Vagina (tissue), 2 donors: ENCODE data around the gene SPINK4. TPM values are rescaled to one million over a fixed set of nuclear protein-coding genes. Genes with fewer than 3 reads are reported as not detected.

Experiments
- DNase-seq, 2 donors: peaks; one replicate each; pipeline ENCODE4 v3.0.0-alpha.2; 2017; ENCODE audit errors: extremely low spot score in 2 of 2
- H3K27ac ChIP-seq: fragments of 200-600 bp; sonication (generic); one replicate; pipeline ENCODE4 v1.5.1; 2019
- H3K27me3 ChIP-seq: fragments of 200-600 bp; sonication (generic); one replicate; pipeline ENCODE4 v1.5.1; 2019
- H3K36me3 ChIP-seq, 2 donors: fragments of 200-600 bp; sonication (generic); one replicate each; pipeline ENCODE4 v1.5.1; 2017 to 2019
- H3K4me1 ChIP-seq: fragments of 200-600 bp; sonication (generic); one replicate; pipeline ENCODE4 v1.5.1; 2019
- H3K4me3 ChIP-seq, 2 donors: fragments of 200-600 bp; sonication (generic); 1 replicate in 1 of 2; 2 replicates in 1 of 2; pipeline ENCODE4 v1.5.1; 2016 to 2019
- H3K9me3 ChIP-seq: fragments of 200-600 bp; sonication (generic); one replicate; pipeline ENCODE4 v1.5.1; 2019
- CTCF ChIP-seq, 3 experiments: fragments of 450-650 bp in 2 of 3; fragments of 200-600 bp in 1 of 3; sonication (generic) in 1 of 3; IDR thresholded peaks; one replicate each; pipeline ENCODE4 v1.5.1; 2017 to 2019; ENCODE audit warnings: antibody characterized with exemption in 3 of 3, mild to moderate bottlenecking in 2 of 3, moderate library complexity in 2 of 3
- POLR2A ChIP-seq, 2 donors: fragments of 450-650 bp; IDR thresholded peaks; one replicate each; pipeline ENCODE4 v1.6.1; 2017; ENCODE audit warnings: antibody characterized with exemption in 2 of 2, mild to moderate bottlenecking in 2 of 2, moderate library complexity in 2 of 2
- POLR2AphosphoS5 ChIP-seq, 2 donors: sonication (generic); formaldehyde crosslinking; IDR thresholded peaks; one replicate each; pipeline ENCODE4 v1.9.0; 2017; ENCODE audit warnings: antibody characterized with exemption in 2 of 2, mild to moderate bottlenecking in 2 of 2, low read depth in 1 of 2; ENCODE audit not compliant: insufficient read depth in 1 of 2
- intact Hi-C: fragments of 100-400 bp; cut with DNase I; formaldehyde crosslinking; loops from one replicate; pipeline ENCODE4 v1.15.1; 2023
- total RNA-seq: library from RNA; depleted of rRNA; stranded (reverse); fragments of >200 nt; gene quantifications from one replicate; pipeline ENCODE4 v1.2.3, GENCODE V29; 2016

The SPINK4 gene
- total RNA-seq, 1 donor from 2014 or later = not detected

DNA sequence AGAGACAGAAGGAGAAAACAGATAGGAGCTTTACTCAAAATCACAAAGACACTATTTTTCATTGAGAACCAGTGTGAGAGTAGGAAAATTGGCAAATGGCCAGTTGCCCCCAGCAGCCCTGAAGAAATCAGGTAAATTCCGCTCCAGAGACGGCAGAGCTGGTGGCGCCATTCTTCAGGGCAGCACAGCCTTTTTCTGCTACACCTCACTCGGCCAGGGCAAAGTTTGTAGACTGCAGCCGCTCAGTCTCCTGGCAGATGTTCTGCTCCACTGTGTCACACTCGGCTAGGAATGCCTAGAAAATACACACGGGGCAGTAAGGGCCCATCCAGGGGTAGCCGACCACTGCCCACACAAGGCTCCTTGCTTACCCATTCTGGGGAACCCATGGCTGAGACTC lies 15.0 kb downstream of the SPINK4 start:
- H3K27ac ChIP-seq = no peak overlapping the region
- TF ChIP-seq POLR2A (IDR thresholded peaks at IDR 0.05) (no peak), CTCF (IDR thresholded peaks at IDR 0.05) (no peak), POLR2AphosphoS5 (IDR thresholded peaks at IDR 0.05; ENCODE audit: insufficient read depth in 1 of 2, low read depth in 1 of 2) (no peak)
- H3K9me3 ChIP-seq = no peaks in the 10 kb centered on the region
- no peaks in the 10 kb centered on the region for H3K27me3 ChIP-seq
- no peak for DNase-seq
- H3K4me3 ChIP-seq = no peak overlapping the region
- no peaks in the 10 kb centered on the region for H3K4me1 ChIP-seq
- intact Hi-C loops = no loop called here
- H3K36me3 ChIP-seq = peaks cover 0 to 70% of the 10 kb centered on the region in 2 donors

GRCh38 chr9:33255471-33255870 lies 15.5 kb downstream of the SPINK4 start:
- TF ChIP-seq POLR2AphosphoS5 (IDR thresholded peaks at IDR 0.05; ENCODE audit: insufficient read depth in 1 of 2, low read depth in 1 of 2) (no peak), POLR2A (IDR thresholded peaks at IDR 0.05) (no peak), CTCF (IDR thresholded peaks at IDR 0.05) (no peak)
- Histone ChIP-seq H3K4me3 (no peak overlapping the region), H3K9me3 (no peaks in the 10 kb centered on the region), H3K27me3 (no peaks in the 10 kb centered on the region), H3K36me3 (peaks cover 0 to 75% of the 10 kb centered on the region in 2 donors), H3K4me1 (no peaks in the 10 kb centered on the region), H3K27ac (no peak overlapping the region)
- DNase-seq = no peak
- intact Hi-C loops = no loop called here

GRCh38 chr9:33256236-33256635 lies 16.3 kb downstream of the SPINK4 start:
- Histone ChIP-seq H3K27me3 (no peaks in the 10 kb centered on the region), H3K36me3 (peaks cover 0 to 83% of the 10 kb centered on the region in 2 donors), H3K4me3 (no peak overlapping the region), H3K9me3 (no peaks in the 10 kb centered on the region), H3K27ac (no peak overlapping the region), H3K4me1 (no peaks in the 10 kb centered on the region)
- no peak for DNase-seq
- intact Hi-C loops = no loop called here
- TF ChIP-seq CTCF (IDR thresholded peaks at IDR 0.05) (no peak), POLR2AphosphoS5 (IDR thresholded peaks at IDR 0.05; ENCODE audit: insufficient read depth in 1 of 2, low read depth in 1 of 2) (no peak), POLR2A (IDR thresholded peaks at IDR 0.05) (no peak)

GRCh38 chr9:33257276-33257675 lies 17.3 kb downstream of the SPINK4 start:
- Histone ChIP-seq H3K4me3 (no peak overlapping the region), H3K27me3 (no peaks in the 10 kb centered on the region), H3K27ac (no peak overlapping the region), H3K4me1 (peaks cover 2% of the 10 kb centered on the region), H3K9me3 (no peaks in the 10 kb centered on the region), H3K36me3 (peaks cover 0 to 93% of the 10 kb centered on the region in 2 donors)
- intact Hi-C loops = no loop called here
- DNase-seq = no peak
- TF ChIP-seq CTCF (IDR thresholded peaks at IDR 0.05) = no peak
- TF ChIP-seq POLR2AphosphoS5 (IDR thresholded peaks at IDR 0.05; ENCODE audit: insufficient read depth in 1 of 2, low read depth in 1 of 2) = no peak
- no peak for TF ChIP-seq POLR2A (IDR thresholded peaks at IDR 0.05)

- Histone ChIP-seq H3K27me3 (no peaks in the 10 kb centered on the region), H3K36me3 (peaks cover 0 to 65% of the 10 kb centered on the region in 2 donors), H3K4me1 (peaks cover 21% of the 10 kb centered on the region), H3K4me3 (no peak overlapping the region), H3K27ac (no peak overlapping the region), H3K9me3 (no peaks in the 10 kb centered on the region)
- intact Hi-C loops = no loop called here
- no peak for DNase-seq
- no peak for TF ChIP-seq POLR2AphosphoS5 (IDR thresholded peaks at IDR 0.05; ENCODE audit: insufficient read depth in 1 of 2, low read depth in 1 of 2)
- no peak for TF ChIP-seq POLR2A (IDR thresholded peaks at IDR 0.05)
- no peak for TF ChIP-seq CTCF (IDR thresholded peaks at IDR 0.05)
Observed at GRCh38 chr9:33260372-33260771, 20.4 kb downstream of the SPINK4 start.
